Testis (tissue), 2 donors: ENCODE data around the gene AMBP.

Experiments
- POLR2A ChIP-seq: fragments of 450-650 bp; IDR thresholded peaks from one replicate; pipeline ENCODE4 v1.6.1; 2017; ENCODE audit warnings: antibody characterized with exemption, mild to moderate bottlenecking, moderate library complexity
- TF ChIP-seq, protein P1 (sequence below), 3 experiments: fragments of 450-650 bp in 2 of 3; fragments of 200-600 bp in 1 of 3; sonication (generic) in 1 of 3; IDR thresholded peaks; one replicate each; pipeline ENCODE4 v1.5.1; 2016 to 2019; ENCODE audit warnings: antibody characterized with exemption in 3 of 3, mild to moderate bottlenecking in 2 of 3, moderate library complexity in 1 of 3

DNA sequence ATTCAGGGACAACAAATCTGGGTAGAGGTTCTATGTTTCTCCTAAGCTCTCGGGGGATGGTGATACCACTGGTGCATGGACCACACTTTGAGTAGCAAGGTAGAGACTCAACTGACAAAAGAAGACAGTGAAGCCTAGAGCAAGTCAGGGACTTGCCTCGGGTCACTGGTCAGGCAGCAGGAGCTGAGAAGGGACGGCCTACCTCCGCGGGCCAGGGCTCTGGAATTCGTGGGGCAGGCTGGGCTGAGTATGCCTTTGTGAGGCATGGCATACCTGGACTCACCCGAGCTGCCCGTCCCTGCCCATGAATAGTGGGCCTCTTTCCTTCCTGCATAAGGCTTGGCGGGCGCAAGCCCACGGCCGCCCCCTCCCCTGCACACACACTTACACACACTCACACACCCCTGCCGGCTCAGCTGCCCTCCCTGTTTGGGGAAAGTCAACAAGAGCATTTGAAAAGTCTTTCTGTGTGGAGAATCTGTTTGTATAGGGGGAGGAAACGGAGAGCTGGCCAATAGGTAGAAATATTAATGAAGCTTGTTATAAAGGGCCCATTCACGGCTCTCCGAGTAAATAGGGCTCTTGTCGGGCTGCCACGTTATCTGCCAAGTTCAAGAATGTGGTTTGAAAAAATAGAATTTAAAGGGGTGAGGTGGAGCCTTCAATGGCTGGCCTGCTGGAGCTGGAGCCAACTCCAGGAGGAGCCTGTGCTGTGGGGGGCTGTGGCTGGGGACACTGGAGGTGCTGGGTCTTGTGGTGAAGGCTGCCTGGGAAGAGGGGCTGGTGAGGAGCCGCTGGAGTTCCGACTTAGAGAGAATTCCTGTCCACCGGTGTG is 40.1 kb upstream of the AMBP start:
- TF ChIP-seq, protein P1, sequence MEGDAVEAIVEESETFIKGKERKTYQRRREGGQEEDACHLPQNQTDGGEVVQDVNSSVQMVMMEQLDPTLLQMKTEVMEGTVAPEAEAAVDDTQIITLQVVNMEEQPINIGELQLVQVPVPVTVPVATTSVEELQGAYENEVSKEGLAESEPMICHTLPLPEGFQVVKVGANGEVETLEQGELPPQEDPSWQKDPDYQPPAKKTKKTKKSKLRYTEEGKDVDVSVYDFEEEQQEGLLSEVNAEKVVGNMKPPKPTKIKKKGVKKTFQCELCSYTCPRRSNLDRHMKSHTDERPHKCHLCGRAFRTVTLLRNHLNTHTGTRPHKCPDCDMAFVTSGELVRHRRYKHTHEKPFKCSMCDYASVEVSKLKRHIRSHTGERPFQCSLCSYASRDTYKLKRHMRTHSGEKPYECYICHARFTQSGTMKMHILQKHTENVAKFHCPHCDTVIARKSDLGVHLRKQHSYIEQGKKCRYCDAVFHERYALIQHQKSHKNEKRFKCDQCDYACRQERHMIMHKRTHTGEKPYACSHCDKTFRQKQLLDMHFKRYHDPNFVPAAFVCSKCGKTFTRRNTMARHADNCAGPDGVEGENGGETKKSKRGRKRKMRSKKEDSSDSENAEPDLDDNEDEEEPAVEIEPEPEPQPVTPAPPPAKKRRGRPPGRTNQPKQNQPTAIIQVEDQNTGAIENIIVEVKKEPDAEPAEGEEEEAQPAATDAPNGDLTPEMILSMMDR (IDR thresholded peaks at IDR 0.05), result no peak
- TF ChIP-seq POLR2A, result no peak
